ENCODE measurements around the gene NEDD9.

NEDD9 gene

DNA sequence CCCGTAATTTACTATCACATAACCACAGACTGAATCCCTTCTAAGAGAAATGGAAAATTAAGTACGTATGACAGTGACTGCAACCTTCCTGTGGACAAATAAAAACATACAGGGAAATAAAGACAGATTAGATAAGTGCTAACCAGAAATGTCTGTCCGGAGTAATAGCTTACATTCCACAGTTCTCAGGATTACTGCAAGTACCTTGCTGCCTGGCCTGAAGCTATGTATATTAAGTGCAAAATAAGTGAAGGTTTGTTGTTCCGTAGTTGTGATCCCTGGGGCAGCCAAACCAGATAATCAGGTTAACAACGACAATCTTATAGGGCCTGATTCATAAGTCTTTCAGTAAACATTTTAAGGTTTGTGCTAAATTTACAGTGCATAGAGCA, 2.8 kb downstream of the NEDD9 start (continued):
- TF ChIP-seq, protein P1, sequence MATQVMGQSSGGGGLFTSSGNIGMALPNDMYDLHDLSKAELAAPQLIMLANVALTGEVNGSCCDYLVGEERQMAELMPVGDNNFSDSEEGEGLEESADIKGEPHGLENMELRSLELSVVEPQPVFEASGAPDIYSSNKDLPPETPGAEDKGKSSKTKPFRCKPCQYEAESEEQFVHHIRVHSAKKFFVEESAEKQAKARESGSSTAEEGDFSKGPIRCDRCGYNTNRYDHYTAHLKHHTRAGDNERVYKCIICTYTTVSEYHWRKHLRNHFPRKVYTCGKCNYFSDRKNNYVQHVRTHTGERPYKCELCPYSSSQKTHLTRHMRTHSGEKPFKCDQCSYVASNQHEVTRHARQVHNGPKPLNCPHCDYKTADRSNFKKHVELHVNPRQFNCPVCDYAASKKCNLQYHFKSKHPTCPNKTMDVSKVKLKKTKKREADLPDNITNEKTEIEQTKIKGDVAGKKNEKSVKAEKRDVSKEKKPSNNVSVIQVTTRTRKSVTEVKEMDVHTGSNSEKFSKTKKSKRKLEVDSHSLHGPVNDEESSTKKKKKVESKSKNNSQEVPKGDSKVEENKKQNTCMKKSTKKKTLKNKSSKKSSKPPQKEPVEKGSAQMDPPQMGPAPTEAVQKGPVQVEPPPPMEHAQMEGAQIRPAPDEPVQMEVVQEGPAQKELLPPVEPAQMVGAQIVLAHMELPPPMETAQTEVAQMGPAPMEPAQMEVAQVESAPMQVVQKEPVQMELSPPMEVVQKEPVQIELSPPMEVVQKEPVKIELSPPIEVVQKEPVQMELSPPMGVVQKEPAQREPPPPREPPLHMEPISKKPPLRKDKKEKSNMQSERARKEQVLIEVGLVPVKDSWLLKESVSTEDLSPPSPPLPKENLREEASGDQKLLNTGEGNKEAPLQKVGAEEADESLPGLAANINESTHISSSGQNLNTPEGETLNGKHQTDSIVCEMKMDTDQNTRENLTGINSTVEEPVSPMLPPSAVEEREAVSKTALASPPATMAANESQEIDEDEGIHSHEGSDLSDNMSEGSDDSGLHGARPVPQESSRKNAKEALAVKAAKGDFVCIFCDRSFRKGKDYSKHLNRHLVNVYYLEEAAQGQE (tag by site-specific recombination; IDR thresholded peaks at IDR 0.05): no peak
- TF ChIP-seq ZNF670 (tag by site-specific recombination; IDR thresholded peaks at IDR 0.05; ENCODE audit: low read depth): no peak

DNA sequence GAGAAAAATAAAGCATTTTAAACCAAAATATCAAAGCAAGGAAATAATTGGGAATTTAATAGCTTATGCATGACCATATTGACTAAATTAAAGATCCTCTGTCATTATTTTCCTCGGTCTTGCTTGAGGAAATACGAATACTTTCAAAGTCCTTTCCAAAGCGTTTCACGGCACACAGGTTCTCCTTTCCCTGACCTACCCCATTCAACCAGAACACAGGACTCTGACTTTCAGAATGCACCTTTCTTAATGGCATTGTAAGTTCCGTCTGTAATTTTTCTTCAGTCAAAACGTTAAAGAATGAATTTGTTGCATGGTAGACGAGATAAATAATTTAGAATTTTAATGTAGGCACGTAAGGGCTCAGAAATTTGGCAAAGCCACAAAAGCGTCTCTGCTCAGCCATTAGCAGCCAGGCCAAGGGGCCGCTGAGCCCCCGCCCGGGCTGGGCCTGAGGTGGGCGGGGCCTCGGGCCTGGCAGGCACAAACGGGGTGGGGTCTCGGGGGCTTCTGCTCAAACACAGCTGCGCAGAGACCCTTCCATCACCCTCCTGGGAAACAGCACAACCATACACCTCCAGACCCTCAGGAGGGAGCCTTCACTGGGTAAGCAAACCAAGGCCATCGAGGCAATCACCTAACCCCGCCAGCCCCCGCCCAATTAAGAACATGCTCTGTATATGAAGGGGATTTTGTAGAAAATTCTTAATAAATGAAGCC, 3.4 kb downstream of the NEDD9 start:
- Histone ChIP-seq H3K27ac (ENCODE audit: extremely low read depth, low read depth, low read length) (no peak overlapping the region), H3K4me1 (ENCODE audit: control insufficient read depth, insufficient read depth, low read length) (peaks cover 14% of the 10 kb centered on the region), H3K9me3 (ENCODE audit: control insufficient read depth, insufficient read depth, low read depth, low read length) (no peaks in the 10 kb centered on the region), H3K4me3 (ENCODE audit: low read depth, low read length) (peak overlapping the region; percentile 54), H3K36me3 (ENCODE audit: control insufficient read depth in 2 of 2, insufficient read depth in 1 of 2, low read length in 2 of 2) (no peaks in the 10 kb centered on the region)
- CTCF ChIA-PET: interaction anchor here (1.4 to 2.5 kb wide), 2 partner anchors 16 to 267 kb away, joined by 4 to 16 read pairs; no protein-coding TSS in a partner anchor
- POLR2A ChIA-PET: interaction anchor here (1.6 kb wide), 1 partner anchor 12 kb away, joined by 6 read pairs; no protein-coding TSS in a partner anchor
- TF ChIP-seq ZNF776 (tag by site-specific recombination; IDR thresholded peaks at IDR 0.05; ENCODE audit: borderline replicate concordance): no peak
- peak; percentile 27; the same call in 1 of the 2 replicates for TF ChIP-seq KLF1 (tag by site-specific recombination; IDR thresholded peaks at IDR 0.05)

DNA sequence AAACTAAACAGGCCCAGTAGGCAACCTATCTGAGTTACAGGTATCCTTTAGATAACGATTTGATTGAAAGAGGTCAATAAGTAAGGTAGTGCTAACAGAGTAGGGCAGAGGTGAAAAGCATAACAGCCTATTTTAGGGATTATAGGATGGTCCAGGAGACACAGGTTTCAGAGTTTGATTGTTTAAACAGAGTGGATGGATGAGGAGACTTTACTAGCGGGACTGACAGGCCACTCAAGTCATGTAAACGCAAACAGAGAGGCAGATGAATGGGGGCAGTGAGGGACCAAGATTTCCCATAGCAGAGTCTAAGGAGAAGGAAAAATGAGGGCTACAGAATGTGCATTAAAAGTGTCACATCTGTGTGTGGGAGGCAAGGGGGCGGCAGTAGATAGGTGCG, 4.8 kb downstream of the NEDD9 start:
- ChIA-PET POLR2A (no interaction called here), CTCF (interaction anchor here (0.6 kb wide), 1 partner anchor 31 kb away, joined by 3 read pairs; no protein-coding TSS in a partner anchor)
- peaks cover 13% of the 10 kb centered on the region for H3K4me1 ChIP-seq (ENCODE audit: control insufficient read depth, insufficient read depth, low read length)
- H3K36me3 ChIP-seq (ENCODE audit: control insufficient read depth in 2 of 2, insufficient read depth in 1 of 2, low read length in 2 of 2): no peaks in the 10 kb centered on the region
- no peak overlapping the region for H3K4me3 ChIP-seq (ENCODE audit: low read depth, low read length)
- no peak for TF ChIP-seq ZBTB20 (tag by site-specific recombination; IDR thresholded peaks at IDR 0.05)
- TF ChIP-seq, protein P2, sequence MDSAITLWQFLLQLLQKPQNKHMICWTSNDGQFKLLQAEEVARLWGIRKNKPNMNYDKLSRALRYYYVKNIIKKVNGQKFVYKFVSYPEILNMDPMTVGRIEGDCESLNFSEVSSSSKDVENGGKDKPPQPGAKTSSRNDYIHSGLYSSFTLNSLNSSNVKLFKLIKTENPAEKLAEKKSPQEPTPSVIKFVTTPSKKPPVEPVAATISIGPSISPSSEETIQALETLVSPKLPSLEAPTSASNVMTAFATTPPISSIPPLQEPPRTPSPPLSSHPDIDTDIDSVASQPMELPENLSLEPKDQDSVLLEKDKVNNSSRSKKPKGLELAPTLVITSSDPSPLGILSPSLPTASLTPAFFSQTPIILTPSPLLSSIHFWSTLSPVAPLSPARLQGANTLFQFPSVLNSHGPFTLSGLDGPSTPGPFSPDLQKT (IDR thresholded peaks at IDR 0.05; ENCODE audit: borderline replicate concordance, low read depth, low read length): no peak
- no peak overlapping the region for H3K27ac ChIP-seq (ENCODE audit: extremely low read depth, low read depth, low read length)
- no peaks in the 10 kb centered on the region for H3K9me3 ChIP-seq (ENCODE audit: control insufficient read depth, insufficient read depth, low read depth, low read length)

DNA sequence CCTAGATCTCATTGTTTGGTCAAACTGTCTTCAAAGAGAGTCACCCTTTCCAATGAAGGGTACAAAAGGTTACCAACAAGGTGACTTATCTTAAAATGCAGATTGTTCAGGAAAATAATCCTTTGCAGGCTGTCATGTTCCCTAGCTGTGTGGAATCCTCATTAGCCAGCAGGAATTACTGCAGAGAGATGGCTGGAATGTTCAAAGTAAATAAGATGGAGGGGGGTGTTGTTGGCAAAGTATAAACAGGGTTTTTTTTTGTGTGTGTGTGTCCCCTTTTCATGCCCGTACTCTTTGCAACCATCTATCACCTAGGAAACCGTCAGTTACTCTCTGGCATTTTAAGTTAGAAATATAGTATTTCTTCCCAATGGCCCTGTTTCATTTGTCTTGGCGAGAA, 6.5 kb downstream of the NEDD9 start:
- no peak overlapping the region for H3K4me3 ChIP-seq (ENCODE audit: low read depth, low read length)
- TF ChIP-seq, protein P3, sequence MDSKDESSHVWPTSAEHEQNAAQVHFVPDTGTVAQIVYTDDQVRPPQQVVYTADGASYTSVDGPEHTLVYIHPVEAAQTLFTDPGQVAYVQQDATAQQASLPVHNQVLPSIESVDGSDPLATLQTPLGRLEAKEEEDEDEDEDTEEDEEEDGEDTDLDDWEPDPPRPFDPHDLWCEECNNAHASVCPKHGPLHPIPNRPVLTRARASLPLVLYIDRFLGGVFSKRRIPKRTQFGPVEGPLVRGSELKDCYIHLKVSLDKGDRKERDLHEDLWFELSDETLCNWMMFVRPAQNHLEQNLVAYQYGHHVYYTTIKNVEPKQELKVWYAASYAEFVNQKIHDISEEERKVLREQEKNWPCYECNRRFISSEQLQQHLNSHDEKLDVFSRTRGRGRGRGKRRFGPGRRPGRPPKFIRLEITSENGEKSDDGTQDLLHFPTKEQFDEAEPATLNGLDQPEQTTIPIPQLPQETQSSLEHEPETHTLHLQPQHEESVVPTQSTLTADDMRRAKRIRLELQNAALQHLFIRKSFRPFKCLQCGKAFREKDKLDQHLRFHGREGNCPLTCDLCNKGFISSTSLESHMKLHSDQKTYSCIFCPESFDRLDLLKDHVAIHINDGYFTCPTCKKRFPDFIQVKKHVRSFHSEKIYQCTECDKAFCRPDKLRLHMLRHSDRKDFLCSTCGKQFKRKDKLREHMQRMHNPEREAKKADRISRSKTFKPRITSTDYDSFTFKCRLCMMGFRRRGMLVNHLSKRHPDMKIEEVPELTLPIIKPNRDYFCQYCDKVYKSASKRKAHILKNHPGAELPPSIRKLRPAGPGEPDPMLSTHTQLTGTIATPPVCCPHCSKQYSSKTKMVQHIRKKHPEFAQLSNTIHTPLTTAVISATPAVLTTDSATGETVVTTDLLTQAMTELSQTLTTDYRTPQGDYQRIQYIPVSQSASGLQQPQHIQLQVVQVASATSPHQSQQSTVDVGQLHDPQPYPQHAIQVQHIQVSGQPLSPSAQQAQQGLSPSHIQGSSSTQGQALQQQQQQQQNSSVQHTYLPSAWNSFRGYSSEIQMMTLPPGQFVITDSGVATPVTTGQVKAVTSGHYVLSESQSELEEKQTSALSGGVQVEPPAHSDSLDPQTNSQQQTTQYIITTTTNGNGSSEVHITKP (tag by site-specific recombination; IDR thresholded peaks at IDR 0.05): peak; percentile 55
- TF ChIP-seq ZNF404 (tag by site-specific recombination; IDR thresholded peaks at IDR 0.05) (no peak), ZNF37A (tag by site-specific recombination; IDR thresholded peaks at IDR 0.05) (no peak)
- CTCF ChIA-PET: interaction anchor here (1.7 to 3.1 kb wide), 2 partner anchors 54 to 270 kb away, joined by 7 to 12 read pairs; no protein-coding TSS in a partner anchor
- peaks cover 20% of the 10 kb centered on the region for H3K4me1 ChIP-seq (ENCODE audit: control insufficient read depth, insufficient read depth, low read length)
- H3K9me3 ChIP-seq (ENCODE audit: control insufficient read depth, insufficient read depth, low read depth, low read length): no peaks in the 10 kb centered on the region
- H3K36me3 ChIP-seq (ENCODE audit: control insufficient read depth in 2 of 2, insufficient read depth in 1 of 2, low read length in 2 of 2): no peaks in the 10 kb centered on the region
- no peak overlapping the region for H3K27ac ChIP-seq (ENCODE audit: extremely low read depth, low read depth, low read length)
- POLR2A ChIA-PET: interaction anchor here (0.7 kb wide), 2 partner anchors 19 to 269 kb away, joined by 4 to 5 read pairs; no protein-coding TSS in a partner anchor
